Measurements from ENCODE around the gene ZFYVE28.

- no peak for TF ChIP-seq CTCF (IDR thresholded peaks at IDR 0.05)
- TF ChIP-seq EP300 (IDR thresholded peaks at IDR 0.05): no peak
- TF ChIP-seq POLR2AphosphoS5 (IDR thresholded peaks at IDR 0.05): no peak
- no peak for TF ChIP-seq POLR2A (IDR thresholded peaks at IDR 0.05)
Measured at GRCh38 chr4:2396781-2397368, 21.6 kb downstream of the ZFYVE28 start.

Measured in stomach (tissue), 4 donors.